H1 (cell line): Measurements from ENCODE around the gene DRD1. TPM values are rescaled to one million over a fixed set of nuclear protein-coding genes. Genes with fewer than 3 reads are reported as not detected.
"Not testable (repeated sequence)": the region's sequence is repeated elsewhere in the genome, so short reads cannot be mapped to it uniquely, and the experiment has no call there.

Experiments
- CTCF ChIA-PET: fragments of 300-600 bp; sonication (Branson Sonifier 250); formaldehyde crosslinking; loops from one replicate; lab custom pipeline; 2021; ENCODE audit not compliant: partially characterized antibody; lab: Charles Lee
- POLR2A ChIA-PET: fragments of 300-600 bp; sonication (Branson Sonifier 250); formaldehyde crosslinking; loops from one replicate; lab custom pipeline; 2021; ENCODE audit warnings: inconsistent platforms; ENCODE audit not compliant: partially characterized antibody; lab: Charles Lee
- DNase-seq, 2 experiments: peaks; one replicate each; pipeline versions ENCODE4 v3.0.0 to v3.0.0-alpha.2; 2010 to 2022; ENCODE audit warnings: low spot score in 2 of 2, low read depth in 1 of 2, mixed read lengths in 1 of 2
- FAIRE-seq: peaks from 2 replicates; lab custom pipeline; 2011; peaks lifted over from hg19 to GRCh38; lab: Jason Lieb, UNC
- H2AFZ ChIP-seq: 2 replicates; pipeline ENCODE4 v1.8.1; 2012; ENCODE audit warnings: low read length, inconsistent platforms
- H2AK5ac ChIP-seq: 2 replicates; pipeline ENCODE4 v1.6.1; 2013; ENCODE audit warnings: low read depth, low read length
- H2BK120ac ChIP-seq: replicated peaks from 2 replicates; pipeline ENCODE3; 2013; ENCODE audit warnings: low read depth, low read length, inconsistent platforms
- H2BK12ac ChIP-seq: 2 replicates; pipeline ENCODE4 v1.6.1; 2013; ENCODE audit warnings: low read depth, low read length
- H2BK15ac ChIP-seq: 2 replicates; pipeline ENCODE4 v1.6.1; 2013; ENCODE audit warnings: low read length
- H2BK20ac ChIP-seq: 2 replicates; pipeline ENCODE4 v1.6.1; 2013; ENCODE audit warnings: low read length
- H2BK5ac ChIP-seq: 2 replicates; pipeline ENCODE4 v1.6.1; 2013; ENCODE audit warnings: low read depth, low read length
- H3K14ac ChIP-seq: 2 replicates; pipeline ENCODE4 v1.6.1; 2013; ENCODE audit warnings: inconsistent platforms; ENCODE audit not compliant: insufficient read length
- H3K18ac ChIP-seq: 2 replicates; pipeline ENCODE4 v1.6.1; 2013; ENCODE audit warnings: low read length; ENCODE audit errors: extremely low read depth
- H3K23ac ChIP-seq: 2 replicates; pipeline ENCODE4 v1.6.1; 2013; ENCODE audit warnings: inconsistent platforms; ENCODE audit not compliant: insufficient read length
- H3K23me2 ChIP-seq: 2 replicates; pipeline ENCODE4 v1.6.1; 2013; ENCODE audit warnings: low read depth, low read length
- H3K27ac ChIP-seq: 2 replicates; pipeline ENCODE4 v1.6.1; 2011; ENCODE audit warnings: low read depth, low read length, inconsistent platforms
- H3K27me3 ChIP-seq, 4 experiments: replicated peaks in 1 of 4; 1 replicate in 1 of 4; 2 replicates in 3 of 4; pipeline versions ENCODE4 v1.6.1 to v1.8.1; 2011 to 2013; ENCODE audit warnings: low read length in 3 of 4, mild to moderate bottlenecking in 3 of 4, inconsistent platforms in 2 of 4, mixed read lengths in 2 of 4, moderate library complexity in 1 of 4; ENCODE audit not compliant: control insufficient read depth in 3 of 4, insufficient read depth in 3 of 4; ENCODE audit errors: extremely low read depth in 1 of 4
- H3K36me3 ChIP-seq, 4 experiments: 2 replicates each; pipeline versions ENCODE4 v1.6.1 to v1.8.1; 2011 to 2013; ENCODE audit warnings: mild to moderate bottlenecking in 4 of 4, low read length in 3 of 4, moderate library complexity in 2 of 4, control low read depth in 1 of 4, inconsistent platforms in 1 of 4; ENCODE audit not compliant: insufficient read depth in 4 of 4, control insufficient read depth in 2 of 4
- H3K4ac ChIP-seq: replicated peaks from 2 replicates; pipeline ENCODE3; 2013; ENCODE audit warnings: low read length, low read depth, mixed read lengths, inconsistent platforms; ENCODE audit not compliant: insufficient read length
- H3K4me1 ChIP-seq, 4 experiments: replicated peaks in 1 of 4; 1 replicate in 1 of 4; 2 replicates in 3 of 4; pipeline versions ENCODE4 v1.6.1 to v1.8.1; 2011 to 2013; ENCODE audit warnings: low read length in 3 of 4, inconsistent platforms in 2 of 4, mixed read lengths in 1 of 4; ENCODE audit not compliant: insufficient read depth in 4 of 4, control insufficient read depth in 3 of 4
- H3K4me2 ChIP-seq, 2 experiments: 2 replicates each; pipeline versions ENCODE4 v1.6.1 to v1.8.1; 2011 to 2013; ENCODE audit warnings: low read depth in 2 of 2, low read length in 2 of 2, control low read depth in 1 of 2, inconsistent platforms in 1 of 2, mild to moderate bottlenecking in 1 of 2; ENCODE audit not compliant: insufficient read depth in 1 of 2
- H3K4me3 ChIP-seq, 4 experiments: fragments of 200-600, 300-600 bp in 1 of 4; sonication (generic), shearing (Covaris generic), sonication (Bioruptor Twin) in 1 of 4; 2 replicates each; pipeline versions ENCODE4 v1.5.1 to v1.8.1; 2011 to 2016; ENCODE audit warnings: low read length in 4 of 4, low read depth in 3 of 4, control low read depth in 2 of 4, inconsistent platforms in 2 of 4, mild to moderate bottlenecking in 2 of 4, mixed read lengths in 1 of 4, moderate library complexity in 1 of 4; ENCODE audit not compliant: insufficient read depth in 2 of 4; ENCODE audit errors: extremely low read depth in 1 of 4
- H3K56ac ChIP-seq: replicated peaks from 2 replicates; pipeline ENCODE3; 2013; ENCODE audit warnings: low read depth, mild to moderate bottlenecking, mixed read lengths, low read length, inconsistent platforms; ENCODE audit not compliant: insufficient read length
- H3K79me1 ChIP-seq: 2 replicates; pipeline ENCODE4 v1.6.1; 2013; ENCODE audit warnings: low read depth, low read length, control low read depth
- H3K79me2 ChIP-seq, 2 experiments: 2 replicates each; pipeline versions ENCODE4 v1.6.1 to v1.8.1; 2012 to 2013; ENCODE audit warnings: low read length in 2 of 2, mild to moderate bottlenecking in 2 of 2, inconsistent platforms in 1 of 2; ENCODE audit not compliant: insufficient read depth in 2 of 2, control insufficient read depth in 1 of 2
- H3K9ac ChIP-seq, 4 experiments: replicated peaks in 1 of 4; 1 replicate in 1 of 4; 2 replicates in 3 of 4; pipeline versions ENCODE4 v1.6.1 to v1.8.1; 2011 to 2013; ENCODE audit warnings: low read depth in 3 of 4, low read length in 3 of 4, control low read depth in 2 of 4, mild to moderate bottlenecking in 2 of 4, moderate library complexity in 2 of 4, inconsistent platforms in 1 of 4; ENCODE audit errors: extremely low read depth in 1 of 4
- H3K9me3 ChIP-seq, 2 experiments: 2 replicates each; pipeline versions ENCODE4 v1.6.1 to v1.8.1; 2012 to 2013; ENCODE audit warnings: mild to moderate bottlenecking in 2 of 2, moderate library complexity in 2 of 2, control low read depth in 1 of 2, inconsistent platforms in 1 of 2, low read depth in 1 of 2, low read length in 1 of 2, mixed read lengths in 1 of 2; ENCODE audit not compliant: insufficient read depth in 2 of 2
- H4K20me1 ChIP-seq, 2 experiments: replicated peaks in 1 of 2; 2 replicates each; pipeline versions ENCODE3 to v1.8.1; 2011 to 2013; ENCODE audit warnings: inconsistent platforms in 2 of 2, low read length in 2 of 2, mild to moderate bottlenecking in 1 of 2; ENCODE audit not compliant: insufficient read depth in 2 of 2, control insufficient read depth in 1 of 2
- H4K5ac ChIP-seq: 2 replicates; pipeline ENCODE4 v1.6.1; 2013; ENCODE audit warnings: low read length, low read depth, mixed read lengths, inconsistent platforms; ENCODE audit not compliant: insufficient read length
- H4K8ac ChIP-seq: 2 replicates; pipeline ENCODE4 v1.8.0; 2013; ENCODE audit warnings: mild to moderate bottlenecking, moderate library complexity, low read length, inconsistent platforms; ENCODE audit not compliant: insufficient read depth; ENCODE audit errors: extremely low read depth
- H4K91ac ChIP-seq: replicated peaks from 2 replicates; pipeline ENCODE3; 2013; ENCODE audit warnings: low read length, mixed read lengths, inconsistent platforms; ENCODE audit not compliant: insufficient read length
- WGBS, 2 experiments: shearing (Covaris generic) in 1 of 2; methylation state at CpG; one replicate each; pipeline versions ENCODE4 v1.1.6 to v1.1.7; 2013 to 2015; ENCODE audit warnings: low lambda C conversion rate in 2 of 2, mixed read lengths in 2 of 2, inconsistent platforms in 1 of 2, low coverage in 1 of 2, missing lambda C conversion rate in 1 of 2; ENCODE audit not compliant: insufficient replicate concordance in 2 of 2, insufficient coverage in 1 of 2, insufficient read length in 1 of 2; ENCODE audit errors: extremely low coverage in 1 of 2, missing lambda C conversion rate in 1 of 2; 5-methylcytosine and 5-hydroxymethylcytosine counted together
- polyA plus RNA-seq, 7 experiments: library from polyadenylated mRNA; depleted of rRNA in 3 of 7; stranded (reverse) in 5 of 7; unstranded in 2 of 7; fragments of >200 nt in 5 of 7; fragments of 200-250 nt in 2 of 7; gene quantifications; 1 replicate in 5 of 7; 2 replicates in 1 of 7; 4 replicates in 1 of 7; pipeline versions ENCODE4 v1.2.1 to v1.2.3, GENCODE V29; 2011 to 2013; ENCODE audit warnings: missing spikeins in 2 of 7, mixed read lengths in 2 of 7
- total RNA-seq: library from RNA; stranded (reverse); fragmentation: NEBNext Ultra II Directional; extraction: Animal tissue kit (Norgen Biotek cat#: 25700); gene quantifications from 2 replicates; pipeline ENCODE4 v1.2.1, GENCODE V29; 2021

DRD1 gene
- total and polyA plus RNA-seq, 2 of the 8 experiments (the other 6 are each of a cell fraction or from before 2014, with no cell fraction given): 0.03 to 0.19 TPM

DNA sequence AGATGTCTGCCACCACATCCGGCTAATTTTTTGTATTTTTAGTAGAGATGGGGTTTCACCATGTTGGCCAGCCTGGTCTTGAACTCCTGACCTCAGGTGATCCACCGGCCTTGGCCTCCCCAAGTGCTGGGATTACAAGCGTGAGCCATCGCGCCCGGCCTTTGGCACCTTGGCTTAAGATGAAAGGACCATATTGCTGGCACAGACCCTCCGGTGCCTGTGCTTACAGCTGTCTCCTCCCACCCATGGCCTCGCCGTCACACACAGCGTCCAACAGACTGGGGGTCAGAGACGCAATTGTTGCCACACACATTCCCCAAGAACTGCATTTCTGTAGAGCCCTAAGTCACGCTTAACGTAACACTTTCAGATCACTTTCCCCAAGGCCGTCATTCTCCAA, 2.4 kb upstream of the DRD1 start:
- H4K20me1 ChIP-seq, H3K23me2 ChIP-seq, DNase-seq, FAIRE-seq, H2BK5ac ChIP-seq, H3K4me2 ChIP-seq, H2BK12ac ChIP-seq, H3K9me3 ChIP-seq, H2AFZ ChIP-seq, H2BK120ac ChIP-seq, H3K9ac ChIP-seq, H3K18ac ChIP-seq, H2AK5ac ChIP-seq, H3K36me3 ChIP-seq, H2BK15ac ChIP-seq, H3K56ac ChIP-seq, H2BK20ac ChIP-seq, H4K91ac ChIP-seq, H4K8ac ChIP-seq, H3K79me2 ChIP-seq, H3K23ac ChIP-seq, H3K4ac ChIP-seq, H4K5ac ChIP-seq, H3K4me3 ChIP-seq, H3K79me1 ChIP-seq, H3K14ac ChIP-seq, POLR2A ChIA-PET, H3K27ac ChIP-seq: not testable (repeated sequence)
- 92% methylated on average over 9 of the region's 14 CpGs; no CpG with 5 or more reads in 1 of the 2 experiments for WGBS, 2 experiments
- CTCF ChIA-PET: interaction anchor here (1.3 to 3.3 kb wide), 2 partner anchors 203 to 495 kb away, joined by 5 to 22 read pairs; no protein-coding TSS in a partner anchor
- Histone ChIP-seq H3K4me1 (peaks cover 2 to 12% (median 7%) of the 10 kb centered on the region in 4 experiments; a peak in 6 of 7 replicates), H3K27me3 (peaks cover 11 to 42% (median 38%) of the 10 kb centered on the region in 4 experiments)
